IPS-20b (cell line): Measurements from ENCODE around the gene RHBG.
"Not testable (repeated sequence)": the region's sequence is repeated elsewhere in the genome, so short reads cannot be mapped to it uniquely, and the experiment has no call there.

Source experiments
- H3K27ac ChIP-seq: one replicate; pipeline ENCODE4 v1.5.1; 2013; ENCODE audit warnings: low read length
- H3K27me3 ChIP-seq: 2 replicates; pipeline ENCODE4 v1.6.1; 2013; ENCODE audit warnings: mild to moderate bottlenecking, low read length, inconsistent platforms; ENCODE audit not compliant: insufficient read depth
- H3K36me3 ChIP-seq: 2 replicates; pipeline ENCODE4 v1.6.1; 2013; ENCODE audit warnings: low read depth, mild to moderate bottlenecking, inconsistent platforms, low read length, moderate library complexity; ENCODE audit not compliant: insufficient read depth
- H3K4me1 ChIP-seq: 2 replicates; pipeline ENCODE4 v1.6.1; 2013; ENCODE audit warnings: mild to moderate bottlenecking, control low read depth, inconsistent platforms, low read length, moderate library complexity; ENCODE audit not compliant: insufficient read depth
- H3K4me3 ChIP-seq: 2 replicates; pipeline ENCODE4 v1.5.1; 2013; ENCODE audit warnings: mild to moderate bottlenecking, low read length, inconsistent platforms
- H3K9ac ChIP-seq: 2 replicates; pipeline ENCODE4 v1.6.1; 2013; ENCODE audit warnings: low read depth, mild to moderate bottlenecking, inconsistent platforms, low read length, moderate library complexity
- H3K9me3 ChIP-seq: 2 replicates; pipeline ENCODE4 v1.6.1; 2013; ENCODE audit warnings: mild to moderate bottlenecking, low read depth, low read length, inconsistent platforms; ENCODE audit not compliant: insufficient read depth

The RHBG gene, protein sequence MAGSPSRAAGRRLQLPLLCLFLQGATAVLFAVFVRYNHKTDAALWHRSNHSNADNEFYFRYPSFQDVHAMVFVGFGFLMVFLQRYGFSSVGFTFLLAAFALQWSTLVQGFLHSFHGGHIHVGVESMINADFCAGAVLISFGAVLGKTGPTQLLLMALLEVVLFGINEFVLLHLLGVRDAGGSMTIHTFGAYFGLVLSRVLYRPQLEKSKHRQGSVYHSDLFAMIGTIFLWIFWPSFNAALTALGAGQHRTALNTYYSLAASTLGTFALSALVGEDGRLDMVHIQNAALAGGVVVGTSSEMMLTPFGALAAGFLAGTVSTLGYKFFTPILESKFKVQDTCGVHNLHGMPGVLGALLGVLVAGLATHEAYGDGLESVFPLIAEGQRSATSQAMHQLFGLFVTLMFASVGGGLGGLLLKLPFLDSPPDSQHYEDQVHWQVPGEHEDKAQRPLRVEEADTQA

GRCh38 chr1:156368889-156369684 lies at the start of gene RHBG:
Gene RHBG, plus strand, starts transcription at chr1:156369211. Its CDS starts 39 bp downstream, at chr1:156369250.
- Histone ChIP-seq H3K4me3 (peak within 1 kb of the TSS; percentile 80), H3K27ac (no peak within 1 kb of the TSS), H3K36me3 (no peaks in the 10 kb centered on the region), H3K4me1 (peaks cover 8% of the 10 kb centered on the region), H3K9ac (peak within 1 kb of the TSS; percentile 64; the same call in 1 of the 2 replicates), H3K9me3 (no peaks in the 10 kb centered on the region), H3K27me3 (peaks cover 52% of the 10 kb centered on the region)

DNA sequence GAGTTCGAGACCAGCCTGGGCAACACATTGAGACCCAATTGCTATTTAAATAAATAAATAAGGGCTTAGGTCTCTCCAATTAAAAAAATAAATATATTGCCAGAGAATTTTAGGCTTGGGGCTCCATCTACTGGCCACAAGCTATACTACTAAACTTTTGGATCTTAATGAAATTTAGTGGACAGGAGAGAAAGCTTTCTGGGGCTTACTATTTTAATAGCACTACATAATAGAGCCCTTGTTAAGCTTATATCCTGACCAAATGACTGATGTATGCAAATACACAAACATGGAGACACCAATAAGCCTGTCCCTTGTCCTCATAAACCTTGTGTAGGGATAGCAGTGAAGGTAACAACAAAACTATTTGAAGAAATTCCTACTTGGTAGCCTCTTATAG lies 49.3 kb upstream of the RHBG start:
- Histone ChIP-seq H3K4me3 (no peak overlapping the region), H3K27me3 (no peaks in the 10 kb centered on the region), H3K36me3 (peaks cover 98% of the 10 kb centered on the region), H3K9me3 (no peaks in the 10 kb centered on the region), H3K9ac (no peak overlapping the region), H3K4me1 (no peaks in the 10 kb centered on the region), H3K27ac (no peak overlapping the region)

GRCh38 chr1:156320560-156320959 lies 48.5 kb upstream of the RHBG start:
- Histone ChIP-seq H3K27ac (no peak overlapping the region), H3K4me3 (no peak overlapping the region), H3K9me3 (no peaks in the 10 kb centered on the region), H3K9ac (no peak overlapping the region), H3K4me1 (no peaks in the 10 kb centered on the region), H3K36me3 (peaks cover 98% of the 10 kb centered on the region), H3K27me3 (no peaks in the 10 kb centered on the region)

- peaks cover 87% of the 10 kb centered on the region for H3K36me3 ChIP-seq
- H3K4me3 ChIP-seq, H3K9me3 ChIP-seq, H3K4me1 ChIP-seq, H3K9ac ChIP-seq, H3K27ac ChIP-seq, H3K27me3 ChIP-seq: not testable (repeated sequence)
Measured at GRCh38 chr1:156323179-156323578, 45.8 kb upstream of the RHBG start.

DNA sequence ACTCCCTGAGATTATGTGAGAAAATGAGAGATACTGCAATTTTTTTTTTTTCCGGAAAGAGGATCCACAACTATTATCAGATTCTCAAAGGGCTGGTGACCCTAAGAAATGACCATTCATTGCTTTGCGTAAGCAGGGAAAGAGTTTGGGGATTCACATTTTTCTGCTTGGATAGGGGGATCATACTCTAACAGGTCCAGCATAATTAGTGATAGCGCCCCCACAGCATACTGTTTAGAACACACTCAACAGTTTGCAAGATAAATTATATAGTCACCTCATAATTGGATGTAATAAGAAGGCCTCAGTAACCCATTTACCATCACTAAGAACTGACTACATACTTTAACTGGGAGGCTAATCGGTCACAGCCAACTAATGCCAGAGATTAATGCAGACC lies 32.8 kb upstream of the RHBG start:
- H3K9ac ChIP-seq = peak overlapping the region; percentile 97; the same call in 1 of the 2 replicates
- no peaks in the 10 kb centered on the region for H3K27me3 ChIP-seq
- no peak overlapping the region for H3K27ac ChIP-seq
- H3K9me3 ChIP-seq = no peaks in the 10 kb centered on the region
- H3K36me3 ChIP-seq = peaks cover 49% of the 10 kb centered on the region
- H3K4me1 ChIP-seq = no peaks in the 10 kb centered on the region
- peak overlapping the region; percentile 99 for H3K4me3 ChIP-seq

- Histone ChIP-seq H3K27ac (peak overlapping the region; percentile 63), H3K4me1 (no peaks in the 10 kb centered on the region), H3K36me3 (peaks cover 39% of the 10 kb centered on the region), H3K9me3 (no peaks in the 10 kb centered on the region), H3K27me3 (no peaks in the 10 kb centered on the region), H3K4me3 (peak overlapping the region; percentile 99), H3K9ac (peak overlapping the region; percentile 97)
Measured at GRCh38 chr1:156337052-156337887, 31.7 kb upstream of the RHBG start.

- Histone ChIP-seq H3K4me3 (peak overlapping the region; percentile 99), H3K36me3 (peaks cover 34% of the 10 kb centered on the region), H3K27me3 (no peaks in the 10 kb centered on the region), H3K27ac (peak overlapping the region; percentile 63), H3K9me3 (no peaks in the 10 kb centered on the region), H3K4me1 (no peaks in the 10 kb centered on the region), H3K9ac (peak overlapping the region; percentile 97)
Measured at GRCh38 chr1:156337888-156338179, 31.2 kb upstream of the RHBG start.

DNA sequence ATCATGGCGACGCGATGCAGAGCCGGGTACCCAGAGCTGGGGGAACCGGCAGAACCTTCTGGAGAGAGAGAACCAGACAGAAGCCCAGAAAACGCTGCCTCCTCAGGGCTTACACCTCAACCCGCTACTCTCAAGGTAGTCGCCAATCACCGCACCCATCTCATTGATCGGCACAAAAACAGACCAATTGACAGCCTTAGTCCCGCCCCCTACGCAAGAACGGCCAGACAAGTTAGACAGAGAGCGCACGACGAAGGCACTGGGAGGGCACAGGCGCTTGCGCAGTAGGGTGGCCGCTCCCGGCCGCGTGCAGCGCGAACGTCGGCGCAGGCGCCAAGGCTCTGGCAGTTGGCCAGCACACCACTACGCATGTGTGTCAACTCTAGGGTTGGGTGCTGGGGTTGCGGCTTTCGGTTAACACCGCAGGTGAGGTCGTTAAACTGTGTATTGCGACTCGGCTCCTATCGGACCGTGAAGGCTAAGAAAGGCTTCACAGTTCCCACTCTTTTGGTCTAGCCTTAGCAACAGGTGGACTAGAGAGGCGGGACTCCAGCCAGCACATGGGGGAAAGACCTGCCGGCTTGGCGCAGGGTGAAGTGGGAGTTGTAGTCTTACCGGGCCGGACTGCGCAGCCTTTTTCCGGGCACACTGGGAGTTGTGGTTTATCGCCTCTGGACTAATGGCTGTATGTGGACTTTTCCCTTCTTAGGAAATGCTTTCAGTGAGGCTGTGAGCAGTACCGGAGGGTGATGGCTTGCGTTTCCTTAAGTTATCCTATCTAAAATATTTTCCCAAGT lies 30.6 kb upstream of the RHBG start, which contains the start of the genes CCT3 and TSACC:
Gene CCT3, minus strand, starts transcription at position 113 of the 797 bp plus-strand sequence. Its CDS starts 108 bp downstream, at position 5.
Gene TSACC, plus strand, starts transcription at position 347 of the 797 bp plus-strand sequence. CDS start 1,232 bp downstream, outside the sequence.
- Histone ChIP-seq H3K4me1 (no peaks in the 10 kb centered on the region), H3K27me3 (no peaks in the 10 kb centered on the region), H3K9ac (peak within 1 kb of the TSS; percentile 97), H3K9me3 (no peaks in the 10 kb centered on the region), H3K27ac (peak within 1 kb of the TSS; percentile 63), H3K36me3 (peaks cover 28% of the 10 kb centered on the region), H3K4me3 (peak within 1 kb of the TSS; percentile 99)

DNA sequence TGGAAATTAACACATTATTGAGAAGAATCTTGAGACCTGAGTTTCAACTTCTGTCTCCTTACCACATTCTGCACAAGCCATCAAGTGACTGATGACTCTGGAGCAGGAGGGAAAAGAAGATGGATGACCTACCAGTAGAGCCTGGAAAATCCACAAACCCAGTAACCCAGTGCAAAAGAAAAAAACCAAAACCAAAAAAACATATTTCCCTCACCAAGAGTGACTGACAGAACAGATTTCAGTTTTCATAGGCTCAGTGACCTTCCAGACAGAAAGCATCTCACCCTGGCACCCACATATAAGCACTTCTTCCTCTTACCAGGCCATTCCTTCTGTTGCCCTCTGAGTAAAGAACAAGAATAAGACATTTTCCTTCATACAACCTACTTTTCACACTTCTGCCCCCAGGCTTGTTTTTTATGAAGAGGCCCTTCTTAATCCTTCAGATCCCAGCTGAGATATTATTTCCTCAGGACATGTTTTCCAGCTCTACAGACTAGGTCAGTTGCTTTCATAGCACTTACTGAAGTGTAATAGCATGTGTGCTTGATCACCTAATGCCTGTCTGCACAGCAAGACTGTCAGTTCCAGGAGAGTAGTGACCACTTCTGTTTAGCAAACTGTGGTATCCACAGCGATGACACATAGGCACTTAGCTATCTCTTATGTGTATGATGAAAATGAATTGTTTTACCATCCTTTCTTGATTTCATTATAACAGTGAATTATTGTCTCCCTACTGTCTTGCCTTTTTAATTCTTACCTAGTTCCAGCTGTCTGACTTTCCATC lies 26.6 kb upstream of the RHBG start:
- Histone ChIP-seq H3K27me3 (no peaks in the 10 kb centered on the region), H3K27ac (no peak overlapping the region), H3K9me3 (no peaks in the 10 kb centered on the region), H3K4me3 (no peak overlapping the region), H3K4me1 (0 out of 2 replicates have a peak, but pooled peaks cover 3% of the 10 kb centered on the region), H3K36me3 (no peaks in the 10 kb centered on the region), H3K9ac (no peak overlapping the region)

DNA sequence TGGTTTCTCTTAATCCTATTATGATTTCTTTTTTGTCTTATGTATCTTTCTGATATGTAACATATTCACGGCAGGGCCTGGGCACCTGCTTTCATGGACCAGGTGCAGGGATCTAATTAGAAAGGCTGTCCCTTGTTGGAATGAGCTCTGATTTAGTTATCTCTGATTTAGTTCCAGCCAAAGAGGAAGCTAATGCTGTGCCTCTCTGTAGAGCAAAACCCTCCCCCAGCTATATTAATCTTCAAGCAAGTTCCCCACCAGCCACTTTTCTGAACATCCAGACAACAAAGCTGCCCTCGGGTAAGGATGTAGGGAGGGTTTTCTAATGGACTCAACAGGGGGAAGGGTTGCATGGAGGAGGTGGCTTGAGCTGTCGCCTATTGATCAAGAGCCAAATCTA lies 24.6 kb upstream of the RHBG start:
- 0 out of 2 replicates have a peak, but pooled peaks cover 3% of the 10 kb centered on the region for H3K4me1 ChIP-seq
- H3K4me3 ChIP-seq = no peak overlapping the region
- no peaks in the 10 kb centered on the region for H3K9me3 ChIP-seq
- no peak overlapping the region for H3K27ac ChIP-seq
- H3K27me3 ChIP-seq = no peaks in the 10 kb centered on the region
- H3K36me3 ChIP-seq = no peaks in the 10 kb centered on the region
- no peak overlapping the region for H3K9ac ChIP-seq
